T-helper 9 cell (primary cell): ENCODE results near the gene CCR7.
"Not testable (repeated sequence)": the region's sequence is repeated elsewhere in the genome, so short reads cannot be mapped to it uniquely, and the experiment has no call there.

ENCODE experiments used
- DNase-seq: peaks from one replicate; pipeline ENCODE4 v3.0.0-alpha.2; 2020

Gene CCR7

GRCh38 chr17:40548982-40549685 lies 16.1 kb downstream of the CCR7 start:
- no peak for DNase-seq

GRCh38 chr17:40548491-40548981 lies 16.7 kb downstream of the CCR7 start:
- DNase-seq = no peak

GRCh38 chr17:40547785-40548478 lies 17.3 kb downstream of the CCR7 start:
- DNase-seq = no peak

GRCh38 chr17:40547079-40547784 lies 18.0 kb downstream of the CCR7 start:
- no peak for DNase-seq

- DNase-seq = not testable (repeated sequence)
Measured at GRCh38 chr17:40546497-40546896, 18.8 kb downstream of the CCR7 start.

- DNase-seq = no peak
Measured at GRCh38 chr17:40545660-40546059, 19.6 kb downstream of the CCR7 start.

GRCh38 chr17:40542558-40543411 lies 22.5 kb downstream of the CCR7 start:
- peak; percentile 38 for DNase-seq

- DNase-seq = no peak
Measured at GRCh38 chr17:40541873-40542557, 23.3 kb downstream of the CCR7 start.

- DNase-seq = peak; percentile 69
Measured at GRCh38 chr17:40541060-40541872, 24.0 kb downstream of the CCR7 start.

- peak; percentile 42 for DNase-seq
Measured at GRCh38 chr17:40540448-40540847, 24.8 kb downstream of the CCR7 start.

- DNase-seq = no peak
Measured at GRCh38 chr17:40539711-40540411, 25.4 kb downstream of the CCR7 start.

GRCh38 chr17:40538936-40539705 lies 26.2 kb downstream of the CCR7 start:
- DNase-seq = no peak

GRCh38 chr17:40538019-40538935 lies 27.0 kb downstream of the CCR7 start:
- no peak for DNase-seq

- DNase-seq = no peak
Measured at GRCh38 chr17:40536295-40537171, 28.7 kb downstream of the CCR7 start.

- DNase-seq = no peak
Measured at GRCh38 chr17:40535924-40536294, 29.4 kb downstream of the CCR7 start.

GRCh38 chr17:40535438-40535837 lies 29.8 kb downstream of the CCR7 start:
- no peak for DNase-seq

GRCh38 chr17:40534371-40535189 lies 30.7 kb downstream of the CCR7 start:
- DNase-seq = no peak
